GM12875 (cell line): ENCODE measurements around the gene LBH.

Experiments used
- H3K4me3 ChIP-seq: one replicate; pipeline ENCODE4 v1.5.1; 2011; ENCODE audit warnings: low read depth, low read length, control low read depth
- TF ChIP-seq, protein P1 (sequence below): IDR thresholded peaks from 2 replicates; pipeline ENCODE4 v1.5.1; 2011; ENCODE audit warnings: low read depth, mild to moderate bottlenecking, control low read depth, inconsistent platforms, low read length, moderate library complexity, borderline replicate concordance; ENCODE audit not compliant: insufficient read depth

The LBH gene

DNA sequence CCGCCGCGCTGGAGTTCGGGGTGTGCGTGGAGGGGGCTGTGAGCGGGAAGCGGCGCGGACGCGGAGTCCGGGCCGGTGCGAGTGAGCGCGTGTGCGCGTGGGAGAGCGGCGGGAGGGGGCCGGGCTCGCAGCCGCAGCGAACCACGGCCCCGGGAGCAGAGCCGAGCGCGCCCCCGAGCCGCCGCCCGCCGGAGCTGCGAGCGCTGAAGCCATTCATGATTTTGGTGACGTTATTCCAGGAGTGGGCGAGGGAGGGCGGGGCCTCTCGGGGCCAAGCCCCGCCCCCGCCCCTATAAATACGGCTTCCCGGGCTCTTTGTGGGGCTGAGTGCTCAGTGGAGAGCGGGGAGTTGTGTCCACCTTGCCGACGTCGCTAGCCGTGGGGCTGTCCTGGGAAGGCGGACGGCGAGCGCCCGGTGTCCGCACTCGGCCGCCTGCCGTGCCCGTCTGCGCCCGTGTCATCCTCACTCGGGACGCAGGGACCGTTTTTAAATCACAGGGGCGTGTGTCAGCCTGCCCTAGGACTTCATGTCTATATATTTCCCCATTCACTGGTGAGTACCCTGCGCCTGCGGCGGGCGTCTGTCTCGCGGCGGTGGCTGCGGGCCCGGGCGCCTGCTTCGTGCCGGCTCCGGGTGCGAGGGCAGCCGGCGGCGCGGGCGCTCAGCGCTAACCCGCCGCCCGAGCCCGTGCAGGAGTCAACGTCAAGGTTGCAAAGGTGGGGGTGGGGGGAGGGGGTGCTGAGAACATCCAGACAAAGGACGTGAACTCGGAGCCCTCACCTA is at the start of gene LBH:
Gene LBH, plus strand, starts transcription at position 323 of the 784 bp plus-strand sequence. Its CDS starts 205 bp downstream, at position 528.
- H3K4me3 ChIP-seq = peak within 1 kb of the TSS; percentile 81
- TF ChIP-seq, protein P1, sequence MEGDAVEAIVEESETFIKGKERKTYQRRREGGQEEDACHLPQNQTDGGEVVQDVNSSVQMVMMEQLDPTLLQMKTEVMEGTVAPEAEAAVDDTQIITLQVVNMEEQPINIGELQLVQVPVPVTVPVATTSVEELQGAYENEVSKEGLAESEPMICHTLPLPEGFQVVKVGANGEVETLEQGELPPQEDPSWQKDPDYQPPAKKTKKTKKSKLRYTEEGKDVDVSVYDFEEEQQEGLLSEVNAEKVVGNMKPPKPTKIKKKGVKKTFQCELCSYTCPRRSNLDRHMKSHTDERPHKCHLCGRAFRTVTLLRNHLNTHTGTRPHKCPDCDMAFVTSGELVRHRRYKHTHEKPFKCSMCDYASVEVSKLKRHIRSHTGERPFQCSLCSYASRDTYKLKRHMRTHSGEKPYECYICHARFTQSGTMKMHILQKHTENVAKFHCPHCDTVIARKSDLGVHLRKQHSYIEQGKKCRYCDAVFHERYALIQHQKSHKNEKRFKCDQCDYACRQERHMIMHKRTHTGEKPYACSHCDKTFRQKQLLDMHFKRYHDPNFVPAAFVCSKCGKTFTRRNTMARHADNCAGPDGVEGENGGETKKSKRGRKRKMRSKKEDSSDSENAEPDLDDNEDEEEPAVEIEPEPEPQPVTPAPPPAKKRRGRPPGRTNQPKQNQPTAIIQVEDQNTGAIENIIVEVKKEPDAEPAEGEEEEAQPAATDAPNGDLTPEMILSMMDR = 0 out of 2 replicates have a peak, but pooled peaks have one; percentile 3

DNA sequence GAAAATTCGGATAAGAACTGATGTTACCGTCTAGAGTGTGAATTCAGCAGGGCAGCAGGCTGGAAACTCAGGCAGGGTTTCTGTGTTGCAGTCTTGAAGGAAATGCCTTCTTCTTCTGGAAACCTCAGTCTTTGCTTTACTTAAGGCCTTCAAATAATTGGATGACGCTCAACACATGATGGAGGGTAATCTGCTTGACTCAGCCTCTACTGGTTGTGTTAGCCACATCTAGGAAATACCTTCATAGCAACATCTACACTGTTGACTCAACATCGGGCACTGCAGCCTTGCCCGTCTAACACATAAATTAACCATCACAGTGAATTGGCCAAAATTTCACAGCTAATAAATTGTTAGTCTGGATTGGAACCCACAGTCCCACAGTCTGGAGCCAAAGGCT is 47.3 kb upstream of the LBH start:
- TF ChIP-seq, protein P1 = no peak
- H3K4me3 ChIP-seq = no peak overlapping the region

DNA sequence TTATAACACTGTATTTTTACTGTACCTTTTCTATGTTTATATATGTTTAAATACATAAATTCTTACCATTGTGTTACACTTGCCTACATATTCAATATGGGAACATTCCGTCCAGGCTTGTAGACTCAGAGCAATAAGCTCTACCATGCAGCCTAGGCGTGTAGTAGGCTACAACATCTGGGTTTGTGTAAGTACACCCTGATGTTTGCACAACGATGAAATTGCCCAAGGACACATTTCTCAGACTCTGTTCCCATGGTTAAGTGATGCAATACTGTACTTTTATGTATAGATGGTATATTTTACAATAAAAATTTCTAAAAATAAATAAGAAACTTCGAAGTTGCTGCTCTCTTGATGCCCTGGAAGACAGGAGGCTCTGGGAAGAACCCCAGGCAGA is 46.2 kb upstream of the LBH start:
- no peak overlapping the region for H3K4me3 ChIP-seq
- TF ChIP-seq, protein P1 = no peak

DNA sequence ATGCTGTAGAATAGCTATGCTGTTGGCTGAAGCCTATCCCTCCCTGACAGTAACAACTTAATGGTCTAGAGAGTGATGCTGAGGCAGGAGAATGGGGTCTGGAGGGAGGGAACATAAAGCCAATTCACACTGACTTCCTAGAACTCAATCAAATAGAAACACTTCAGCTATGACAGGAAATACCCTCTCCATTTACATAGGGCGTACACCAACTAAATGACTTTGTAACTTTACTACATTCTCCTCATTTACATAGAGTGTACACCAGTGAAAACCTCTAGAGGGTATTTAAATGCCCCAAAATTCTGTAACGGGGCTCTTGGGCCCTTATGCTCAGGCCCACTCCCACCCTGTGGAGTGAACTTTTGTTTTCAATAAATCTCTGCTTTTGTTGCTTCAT is 43.0 kb upstream of the LBH start:
- TF ChIP-seq, protein P1 = no peak
- H3K4me3 ChIP-seq = no peak overlapping the region

DNA sequence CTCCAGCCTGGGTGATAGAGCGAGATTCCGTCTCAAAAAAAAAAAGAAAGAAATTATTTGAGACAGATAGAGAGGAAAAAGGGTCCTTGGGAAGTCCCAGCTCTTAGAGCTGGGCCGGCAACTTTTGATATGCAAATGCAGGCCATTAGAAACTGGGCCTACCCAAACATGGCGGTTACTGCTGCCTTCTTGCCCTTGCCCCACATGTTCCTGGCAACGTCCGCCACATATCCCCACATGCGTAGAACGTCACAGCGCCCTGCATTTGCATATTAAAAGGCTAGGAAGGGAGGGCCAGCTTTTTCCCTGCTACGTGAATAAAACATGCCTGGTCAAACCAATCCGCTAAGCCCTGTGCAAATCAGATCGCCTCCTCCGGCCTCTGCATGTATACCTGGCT is 40.7 kb upstream of the LBH start:
- no peak overlapping the region for H3K4me3 ChIP-seq
- TF ChIP-seq, protein P1 = no peak

DNA sequence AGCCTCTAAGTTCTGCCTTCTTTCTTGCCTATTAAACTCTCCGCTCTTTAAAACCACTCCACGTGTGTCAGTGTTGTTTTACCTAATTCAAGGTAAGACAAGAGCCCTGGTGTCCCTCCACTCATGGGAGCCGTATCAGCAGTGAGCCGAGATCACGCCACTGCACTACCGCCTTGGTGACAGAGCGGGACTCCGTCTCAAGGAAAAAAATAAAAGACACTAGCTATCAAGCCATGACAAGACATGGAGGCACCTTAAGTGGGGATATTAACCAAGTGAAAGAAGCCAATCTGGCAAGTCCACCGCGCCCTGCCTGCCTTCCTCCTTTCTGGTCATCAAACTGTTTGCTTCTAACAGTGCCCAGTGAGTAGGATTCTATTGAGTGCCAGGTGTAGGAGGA is 40.2 kb upstream of the LBH start:
- TF ChIP-seq, protein P1 = no peak
- H3K4me3 ChIP-seq = no peak overlapping the region

DNA sequence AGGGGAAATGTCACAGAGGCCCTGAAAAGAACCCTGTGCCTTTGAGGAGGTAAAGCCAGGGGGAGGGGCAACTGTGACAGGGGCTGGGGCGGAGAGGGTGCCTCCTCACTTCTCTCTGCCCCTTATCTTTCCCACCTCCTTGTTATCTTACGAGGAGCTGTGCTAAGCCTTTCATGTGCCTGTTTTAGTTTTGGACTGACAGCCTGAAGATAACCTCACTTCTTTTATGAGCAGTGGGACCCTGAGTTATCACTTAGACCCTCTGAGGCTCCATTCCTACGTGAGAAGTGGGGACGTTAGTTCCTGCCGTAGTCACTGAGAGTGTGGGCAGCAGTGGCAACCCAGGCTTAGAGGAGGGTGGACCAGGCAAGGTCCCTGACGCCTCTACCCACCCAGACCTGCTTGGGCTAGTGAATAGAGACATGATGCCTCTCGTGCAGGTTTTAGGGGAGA is 39.5 kb upstream of the LBH start:
- TF ChIP-seq, protein P1 = no peak

More for the DNA sequence above, 39.5 kb upstream of the LBH start:
- H3K4me3 ChIP-seq = no peak overlapping the region
